ELR (cell line): ENCODE measurements around the gene HARS2.
"Not testable (repeated sequence)": the region's sequence is repeated elsewhere in the genome, so short reads cannot be mapped to it uniquely, and the experiment has no call there.

ENCODE experiments used
- DNase-seq: peaks from one replicate; pipeline ENCODE4 v3.0.0-alpha.2; 2015; ENCODE audit warnings: low read depth

The HARS2 gene, protein sequence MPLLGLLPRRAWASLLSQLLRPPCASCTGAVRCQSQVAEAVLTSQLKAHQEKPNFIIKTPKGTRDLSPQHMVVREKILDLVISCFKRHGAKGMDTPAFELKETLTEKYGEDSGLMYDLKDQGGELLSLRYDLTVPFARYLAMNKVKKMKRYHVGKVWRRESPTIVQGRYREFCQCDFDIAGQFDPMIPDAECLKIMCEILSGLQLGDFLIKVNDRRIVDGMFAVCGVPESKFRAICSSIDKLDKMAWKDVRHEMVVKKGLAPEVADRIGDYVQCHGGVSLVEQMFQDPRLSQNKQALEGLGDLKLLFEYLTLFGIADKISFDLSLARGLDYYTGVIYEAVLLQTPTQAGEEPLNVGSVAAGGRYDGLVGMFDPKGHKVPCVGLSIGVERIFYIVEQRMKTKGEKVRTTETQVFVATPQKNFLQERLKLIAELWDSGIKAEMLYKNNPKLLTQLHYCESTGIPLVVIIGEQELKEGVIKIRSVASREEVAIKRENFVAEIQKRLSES

DNA sequence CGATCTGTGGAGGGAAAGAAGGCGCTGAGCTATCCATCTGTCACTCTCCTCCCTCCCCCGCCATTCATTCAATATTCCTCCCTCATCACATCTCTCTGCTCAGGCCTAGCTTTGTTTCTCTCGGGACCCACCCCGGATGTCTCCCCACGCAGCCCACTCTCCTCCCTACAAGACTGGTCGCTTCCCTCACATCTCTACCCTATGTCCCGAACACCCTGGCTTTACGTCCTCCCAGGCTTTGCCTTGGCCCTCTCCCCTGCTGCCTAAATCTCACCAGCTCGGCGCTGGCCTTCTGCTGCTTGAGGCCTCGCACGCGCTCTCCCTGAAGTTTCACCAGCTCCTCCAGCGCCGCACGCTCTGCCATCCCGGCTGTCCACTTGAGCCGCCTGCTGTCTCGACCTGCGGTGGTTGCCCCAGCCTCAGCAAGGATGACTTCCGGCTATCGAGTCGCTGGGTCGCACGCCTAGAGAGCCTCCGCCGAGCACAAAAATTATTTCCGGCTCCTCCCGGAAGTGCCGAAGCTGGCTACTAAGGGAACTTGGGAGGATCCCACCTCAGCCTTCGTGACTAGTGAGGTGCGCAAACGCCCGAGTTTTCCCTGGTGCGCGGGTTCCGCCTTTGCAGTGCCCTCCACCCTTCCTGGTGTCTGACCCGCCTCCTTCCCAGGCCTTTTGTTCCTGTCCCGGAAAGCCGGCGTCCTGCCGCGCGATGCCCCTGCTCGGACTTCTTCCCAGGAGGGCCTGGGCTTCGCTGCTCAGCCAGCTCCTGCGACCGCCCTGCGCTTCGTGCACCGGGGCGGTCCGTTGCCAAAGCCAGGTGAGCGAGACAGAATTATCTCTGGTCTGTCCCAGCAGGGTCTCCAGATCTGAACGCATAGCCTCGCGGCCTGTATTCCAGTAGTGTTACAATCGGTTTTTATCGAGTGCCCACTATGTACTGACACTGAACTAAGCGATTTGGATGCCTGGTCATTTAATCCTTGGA is at the start of gene HARS2, which contains the start of gene HARS1:
TSS of gene HARS2 (plus strand) at position 515 of the 984 bp plus-strand sequence. CDS start at position 709, 194 bp downstream.
TSS of gene HARS1 (minus strand) at position 430 of the 984 bp plus-strand sequence. CDS start at position 364, 66 bp downstream.
- peak; percentile 99 for DNase-seq

DNA sequence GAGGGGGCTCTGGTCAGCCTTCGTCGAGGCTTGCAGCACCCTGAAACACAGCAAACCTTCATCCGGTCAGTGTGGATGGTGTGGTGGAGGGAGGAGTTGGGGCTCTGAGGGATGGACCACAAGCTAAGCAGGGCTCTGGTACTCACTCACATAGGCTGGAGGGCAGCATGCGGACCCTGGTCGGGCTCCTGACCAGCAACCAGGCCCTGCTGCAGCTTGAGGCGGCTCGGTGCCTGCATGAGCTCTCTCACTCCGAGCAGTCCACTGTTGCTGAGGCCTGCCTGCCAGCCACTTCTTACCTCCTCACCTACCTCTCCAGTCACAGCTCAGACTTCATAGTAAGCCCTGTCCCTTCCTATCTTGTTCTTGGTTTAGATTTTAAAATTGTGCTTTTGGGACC is 49.5 kb upstream of the HARS2 start:
- no peak for DNase-seq

DNA sequence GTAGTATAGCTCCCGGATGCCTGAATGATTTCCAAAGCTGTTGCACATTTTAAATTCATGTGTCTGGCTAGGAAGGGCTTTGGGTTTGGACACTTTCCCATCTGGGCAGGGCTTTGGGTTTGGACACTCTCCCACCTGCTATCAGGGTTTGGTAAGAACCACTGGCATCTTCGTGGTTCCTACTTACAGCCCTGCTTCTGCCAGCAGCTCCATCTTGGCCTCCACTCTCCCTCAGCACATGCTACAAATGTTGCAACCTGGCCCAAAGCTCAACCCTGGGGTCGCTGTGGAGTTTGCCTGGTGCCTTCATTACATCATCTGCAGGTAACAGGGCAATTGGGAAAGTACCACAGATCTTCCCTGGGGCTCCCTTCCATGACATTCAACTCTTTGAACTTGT is 48.5 kb upstream of the HARS2 start:
- no peak for DNase-seq

DNA sequence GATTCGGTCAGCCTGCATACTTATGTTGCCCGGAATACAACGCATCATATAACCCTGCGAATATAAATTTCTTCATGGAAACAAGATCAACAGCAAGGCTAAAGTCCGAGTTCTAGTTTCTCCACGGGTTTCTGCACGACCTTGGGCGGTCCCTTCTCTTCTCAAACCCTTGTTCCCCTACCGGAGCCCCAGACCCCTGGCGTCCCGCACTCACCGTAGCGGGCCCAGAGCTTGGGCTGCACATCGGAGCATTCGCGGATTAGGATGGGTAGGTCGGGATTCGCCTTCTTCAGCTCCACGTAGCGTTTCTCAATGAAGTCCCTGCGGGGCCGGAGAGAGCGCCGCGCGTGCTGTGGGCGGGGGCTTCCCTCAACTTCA is 44.2 kb upstream of the HARS2 start:
- DNase-seq = peak; percentile 17

DNA sequence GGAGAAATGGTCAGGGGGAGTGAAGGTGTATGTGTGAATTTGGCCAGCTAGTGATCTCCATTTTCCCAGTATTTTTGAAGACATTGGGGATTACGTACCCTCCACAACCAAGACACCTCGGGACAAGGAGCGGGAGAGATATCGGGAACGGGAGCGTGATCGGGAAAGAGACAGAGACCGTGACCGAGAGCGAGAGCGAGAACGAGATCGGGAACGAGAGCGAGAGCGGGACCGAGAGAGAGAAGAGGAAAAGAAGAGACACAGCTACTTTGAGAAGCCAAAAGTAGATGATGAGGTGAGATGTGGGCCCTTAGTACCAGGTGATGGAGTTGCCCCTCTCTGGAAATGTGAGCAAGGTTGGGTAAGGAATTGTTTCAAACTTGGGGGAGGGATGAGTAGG is 32.4 kb upstream of the HARS2 start:
- DNase-seq = no peak

DNA sequence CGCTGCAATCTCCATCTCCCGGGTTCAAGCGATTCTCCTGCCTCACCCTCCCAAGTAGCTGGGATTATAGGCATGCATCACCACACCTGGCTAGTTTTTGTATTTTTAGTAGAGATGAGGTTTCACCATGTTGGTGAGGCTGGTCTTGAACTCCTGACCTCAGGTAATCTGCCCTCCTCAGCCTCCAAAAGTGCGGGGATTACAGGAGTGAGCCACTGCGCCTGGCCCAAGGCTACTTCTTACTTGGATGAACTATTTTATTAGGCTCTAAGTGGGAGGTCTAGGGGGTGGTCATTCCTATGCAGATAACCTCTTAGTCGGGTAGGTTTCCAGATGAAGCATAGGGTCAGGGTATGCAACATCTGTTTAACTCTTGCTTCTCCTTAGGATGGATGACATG is 30.9 kb upstream of the HARS2 start:
- not testable (repeated sequence) for DNase-seq

DNA sequence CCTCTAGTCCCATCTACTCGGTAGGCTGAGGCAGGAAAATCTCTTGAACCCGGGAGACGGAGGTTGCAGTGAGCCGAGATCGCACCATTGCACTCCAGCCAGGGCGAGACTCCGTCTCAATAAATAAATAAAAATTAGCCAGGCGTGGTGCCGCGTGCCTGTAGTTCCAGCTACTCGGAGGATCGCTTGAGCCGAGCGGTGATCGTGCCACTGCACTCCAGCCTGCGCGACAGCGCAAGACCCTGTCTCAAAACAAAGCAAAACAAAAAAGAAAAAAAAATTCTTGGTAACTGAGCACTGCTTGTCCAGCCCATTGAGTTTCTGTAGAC is 27.3 kb upstream of the HARS2 start:
- no peak for DNase-seq

DNA sequence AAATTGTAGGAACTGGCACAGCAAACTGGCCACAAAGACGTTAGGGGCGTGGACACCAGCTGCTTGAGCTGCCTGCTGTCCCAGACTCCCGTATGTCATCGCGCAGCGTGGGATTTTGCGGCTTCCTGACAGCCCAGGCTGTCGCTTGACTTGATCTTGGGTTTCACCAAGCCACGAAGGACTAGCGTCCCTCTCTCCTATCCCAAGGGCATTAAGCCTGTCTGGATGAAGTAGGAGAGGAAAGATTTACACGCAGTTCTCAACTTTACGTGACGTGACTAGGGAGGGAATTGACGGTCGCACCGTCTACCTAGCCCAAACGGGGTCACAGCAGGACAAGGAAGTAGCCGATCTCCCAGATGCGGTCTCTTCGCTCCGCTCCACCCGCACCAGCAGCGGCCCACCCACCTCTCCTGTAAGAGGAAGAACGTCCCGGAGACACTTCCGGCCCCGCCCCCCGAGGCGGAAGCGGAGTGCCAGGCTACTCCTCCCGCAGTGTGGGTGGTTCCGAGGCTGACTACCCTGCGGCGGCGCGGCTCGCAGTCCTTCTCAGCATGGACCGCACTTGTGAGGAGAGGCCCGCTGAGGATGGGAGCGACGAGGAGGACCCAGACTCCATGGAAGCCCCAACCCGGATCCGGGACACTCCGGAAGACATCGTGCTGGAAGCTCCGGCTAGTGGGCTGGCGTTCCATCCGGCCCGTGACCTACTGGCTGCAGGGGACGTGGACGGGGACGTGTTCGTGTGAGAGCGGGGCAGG is 26.7 kb upstream of the HARS2 start, which contains the start of gene WDR55:
TSS of gene WDR55 (plus strand) at position 546 of the 761 bp plus-strand sequence. CDS start at position 555, 9 bp downstream.
- peak; percentile 96 for DNase-seq

DNA sequence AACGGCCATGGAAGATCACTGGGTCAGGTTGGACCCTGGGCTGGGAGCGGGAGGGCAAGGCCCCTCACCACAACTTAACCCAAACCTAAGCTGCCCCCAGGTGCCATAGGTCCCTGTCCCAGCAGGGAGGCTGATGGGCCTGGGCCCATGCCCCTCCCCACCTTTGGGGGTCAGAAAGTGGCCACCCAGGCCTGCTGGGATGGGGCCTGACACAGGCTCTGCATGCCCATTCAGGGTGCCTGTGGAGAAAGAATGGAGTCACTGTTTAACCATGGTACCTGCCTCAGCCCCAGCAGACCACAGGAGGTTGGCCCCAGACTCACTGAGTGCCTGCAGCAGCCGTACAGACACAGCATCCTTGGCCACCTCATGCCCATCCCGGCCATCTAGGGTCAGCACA is 20.2 kb upstream of the HARS2 start:
- DNase-seq = not testable (repeated sequence)

DNA sequence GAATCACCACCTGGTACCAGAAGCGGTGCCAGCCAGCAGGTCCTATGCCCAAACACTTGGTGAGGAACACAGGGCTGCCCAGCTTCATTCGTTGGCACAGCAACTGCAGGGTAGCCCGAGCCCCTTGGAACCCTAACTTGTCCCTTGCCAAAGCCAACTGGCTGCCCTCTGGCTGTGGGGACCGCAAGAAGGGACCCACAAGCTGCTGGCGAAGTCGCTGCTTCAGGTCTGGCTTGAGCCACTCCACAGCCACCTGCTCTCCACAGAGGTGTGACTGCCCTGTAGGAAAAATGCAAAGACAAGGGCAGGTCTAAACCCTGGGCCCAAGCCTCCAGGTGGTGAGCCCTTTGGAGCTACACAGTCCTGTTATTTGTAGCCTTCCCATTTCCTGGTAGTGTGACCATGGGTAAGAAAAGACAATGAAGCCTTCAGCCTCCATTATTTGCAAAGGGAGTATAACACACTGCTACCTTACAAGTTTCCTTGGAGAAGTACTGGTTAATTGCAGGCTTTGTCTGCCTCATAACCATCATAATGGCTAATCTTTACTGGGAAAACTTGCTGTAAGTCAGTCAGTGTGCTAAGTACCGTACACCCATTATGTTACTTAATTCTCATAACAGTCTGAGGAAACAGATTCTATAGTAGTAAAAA is 19.7 kb upstream of the HARS2 start:
- no peak for DNase-seq

DNA sequence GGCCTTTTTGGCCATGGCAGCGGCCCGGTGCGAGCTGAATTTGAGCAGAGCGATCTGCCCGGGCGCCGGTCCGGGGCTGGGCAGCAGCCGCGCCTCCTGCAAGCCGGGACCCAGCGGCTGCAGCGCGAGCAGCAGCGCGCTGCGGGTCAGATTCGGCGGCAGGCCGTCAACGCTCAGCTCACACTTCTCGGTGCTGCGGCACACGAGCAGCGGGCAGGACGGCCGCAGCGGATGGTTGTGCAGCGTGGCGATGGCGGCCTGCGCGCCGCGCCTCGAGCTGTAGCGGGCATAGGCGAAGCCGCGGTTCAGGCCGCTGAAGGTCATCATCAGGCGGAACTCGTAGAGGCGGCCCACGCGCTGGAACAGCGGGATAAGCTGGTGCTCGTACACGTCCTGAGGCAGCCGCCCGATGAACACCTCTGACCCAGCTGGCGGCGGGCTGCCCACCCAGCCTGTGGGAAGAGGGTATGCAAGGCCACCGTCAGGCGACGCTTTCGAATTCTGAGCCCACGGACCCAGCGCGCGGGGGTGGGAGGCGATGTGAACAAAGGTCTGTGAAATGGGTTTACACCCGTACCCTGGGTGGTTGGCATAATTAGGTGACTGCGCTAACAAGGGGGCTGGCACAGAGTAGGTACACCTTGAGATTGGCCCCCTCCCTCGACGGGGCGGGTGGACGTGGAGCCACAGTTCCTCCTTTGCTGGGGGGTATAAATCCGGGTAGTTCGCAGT is 18.6 kb upstream of the HARS2 start:
- peak; percentile 57 for DNase-seq

DNA sequence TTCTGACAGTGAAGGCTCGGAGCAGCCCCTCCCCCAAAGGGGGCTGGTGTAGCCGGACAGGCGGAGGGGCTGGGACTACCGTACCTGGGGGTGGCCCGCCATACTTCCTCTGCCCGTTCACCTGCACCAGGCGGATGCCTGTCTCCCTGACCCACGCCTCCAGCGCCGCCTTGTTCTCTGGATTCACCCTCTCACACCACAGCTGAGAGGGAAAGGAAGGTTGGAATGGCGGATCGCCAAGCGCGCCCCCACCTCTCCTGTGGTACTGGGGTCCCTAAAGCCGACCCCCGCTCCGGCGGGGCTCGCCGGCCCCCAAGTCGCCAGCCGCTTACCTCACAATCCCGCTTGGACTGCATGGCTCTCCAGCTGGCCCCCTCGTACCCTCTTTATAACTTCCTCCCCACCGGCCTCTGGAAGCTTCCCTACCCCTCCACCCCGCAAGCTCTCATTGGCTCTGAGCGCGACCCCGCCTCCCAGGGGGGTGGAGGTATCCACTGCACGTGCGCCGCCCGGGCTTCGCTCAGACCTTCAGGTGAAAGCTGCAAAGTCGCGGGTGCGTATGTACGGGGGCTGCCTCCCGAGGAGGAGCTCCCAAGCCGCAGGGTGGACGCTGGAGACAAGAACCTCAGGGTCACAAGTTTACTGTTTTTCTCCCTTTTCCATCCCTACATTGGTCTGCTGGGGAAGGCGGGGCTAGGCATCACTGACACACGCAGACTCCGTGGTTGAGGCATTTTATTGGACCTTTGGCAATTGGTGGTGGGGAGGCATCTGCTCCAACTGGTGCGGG is 17.9 kb upstream of the HARS2 start, which contains the start of gene DND1:
TSS of gene DND1 (minus strand) at position 390 of the 790 bp plus-strand sequence. CDS start at position 356, 34 bp downstream.
- DNase-seq = no peak

DNA sequence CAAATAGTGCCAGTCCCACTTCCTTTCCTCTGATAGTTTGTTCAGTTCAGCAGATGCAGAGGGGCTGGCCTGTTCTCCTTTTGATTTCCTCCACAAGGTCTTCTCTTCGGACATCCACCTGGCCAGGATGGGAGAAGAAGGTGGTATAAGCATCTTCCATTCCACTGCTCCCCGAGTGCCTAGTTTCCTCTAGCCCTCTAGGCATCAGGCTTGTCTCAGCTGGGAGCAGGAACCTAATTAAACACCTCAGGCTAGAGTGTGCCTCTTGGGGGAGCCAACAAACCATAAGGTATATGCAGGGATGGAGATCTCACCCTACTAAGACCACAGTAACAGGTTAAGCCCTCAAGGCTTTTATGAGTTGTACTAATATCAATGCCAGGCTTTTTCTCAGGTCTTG is 17.0 kb upstream of the HARS2 start:
- DNase-seq = no peak

DNA sequence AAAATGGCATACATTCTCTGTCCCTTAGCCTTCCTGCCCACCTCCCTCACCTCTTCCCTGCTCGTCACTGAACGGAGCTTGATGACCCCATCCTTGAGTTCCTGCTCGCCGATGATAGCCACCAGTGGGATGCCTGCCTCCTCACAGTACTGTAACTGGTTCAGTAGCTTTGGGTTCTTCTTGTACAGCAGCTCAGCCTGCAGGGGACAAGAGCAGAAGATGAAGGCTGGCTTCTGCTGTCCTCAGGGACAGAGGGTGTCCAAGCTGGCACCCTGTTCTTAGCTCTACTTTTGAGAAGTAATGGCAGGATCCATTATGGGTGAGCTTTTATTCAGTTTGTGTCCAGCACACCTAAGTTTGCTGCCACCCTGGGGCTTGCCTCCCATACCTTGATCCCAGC is 16.6 kb upstream of the HARS2 start:
- no peak for DNase-seq

DNA sequence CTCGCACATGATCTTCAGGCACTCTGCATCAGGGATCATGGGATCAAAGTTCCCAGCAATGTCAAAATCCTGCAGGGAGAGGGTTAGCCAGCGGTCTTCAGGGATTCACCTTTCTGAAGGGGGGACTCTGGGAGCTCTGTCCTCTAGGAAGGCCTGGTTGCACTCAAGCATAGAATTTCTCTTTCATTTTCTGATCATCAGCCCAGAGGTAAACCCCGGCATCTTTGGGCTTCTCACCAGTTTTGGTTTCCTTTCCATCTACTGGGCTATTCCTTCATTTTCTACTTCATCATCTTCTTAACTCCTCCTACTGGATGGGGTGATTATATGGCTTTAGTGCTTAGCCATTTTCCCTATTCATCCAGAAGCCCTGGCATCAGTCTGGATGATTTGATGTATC is 13.3 kb upstream of the HARS2 start:
- no peak for DNase-seq

DNA sequence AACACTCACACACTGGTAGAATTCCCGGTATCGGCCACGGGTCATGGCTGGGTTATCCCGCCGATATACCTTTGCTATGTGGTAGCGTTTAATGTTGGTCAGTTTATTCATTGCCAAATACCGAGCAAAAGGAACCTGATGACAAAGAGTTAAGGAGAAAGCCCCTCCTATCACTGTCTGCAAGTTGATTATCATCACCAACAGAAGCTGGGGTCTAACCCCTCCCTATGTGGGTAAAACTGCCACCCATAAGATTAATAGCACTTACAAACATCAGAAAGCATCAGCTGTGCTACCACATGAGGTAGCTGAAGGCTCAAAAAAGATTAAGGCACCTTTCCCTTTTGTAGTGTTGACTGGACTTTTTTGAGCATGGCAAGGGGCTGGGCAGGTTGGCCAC is 12.3 kb upstream of the HARS2 start:
- no peak for DNase-seq

DNA sequence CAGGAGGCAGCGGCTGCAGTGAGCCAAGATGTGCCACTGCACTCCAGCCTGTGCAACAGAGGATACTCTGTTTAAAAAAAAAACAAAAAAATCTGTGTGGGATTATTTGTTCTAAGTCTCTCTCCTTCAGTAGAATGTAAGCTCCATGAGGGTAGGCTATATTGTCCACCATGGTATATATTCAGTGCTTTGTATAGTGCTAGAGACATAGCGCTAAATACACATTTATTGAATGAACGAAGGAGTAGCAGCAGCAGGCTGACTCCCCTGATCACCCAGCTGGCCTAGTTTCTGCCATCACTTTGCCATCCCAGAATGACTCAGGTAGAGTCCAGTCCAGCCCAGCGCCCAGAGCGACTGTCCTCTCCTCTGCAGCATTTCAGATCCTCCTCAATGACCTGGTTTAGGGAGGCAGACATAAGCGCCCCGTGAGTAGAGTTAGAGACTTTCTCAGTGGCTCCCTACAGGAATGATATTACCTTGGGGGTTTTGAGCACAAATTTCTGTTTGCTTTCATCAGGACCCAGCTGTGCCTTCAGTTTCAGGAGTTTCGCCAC is 801 bp upstream of the HARS2 start:
- peak; percentile 30 for DNase-seq

DNA sequence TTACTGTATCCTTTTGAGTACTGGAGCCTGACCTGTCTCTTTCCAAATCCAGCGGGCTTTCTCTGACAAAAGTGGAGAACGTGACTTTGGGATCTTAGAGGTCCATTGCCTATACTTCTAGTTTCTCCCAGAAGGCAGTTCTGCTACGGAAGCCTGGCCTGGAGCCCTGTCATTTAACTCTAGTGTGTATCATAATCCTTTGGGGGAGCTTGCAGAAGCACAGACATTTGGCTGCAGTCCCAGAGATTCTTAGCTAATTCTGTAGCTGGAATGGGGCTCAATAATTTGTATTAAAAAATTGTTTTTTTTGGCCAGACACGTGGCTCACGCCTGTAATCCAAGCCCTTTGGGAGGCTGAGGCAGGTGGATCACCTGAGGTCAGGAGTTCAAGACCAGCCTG is 3.0 kb downstream of the HARS2 start:
- no peak for DNase-seq

DNA sequence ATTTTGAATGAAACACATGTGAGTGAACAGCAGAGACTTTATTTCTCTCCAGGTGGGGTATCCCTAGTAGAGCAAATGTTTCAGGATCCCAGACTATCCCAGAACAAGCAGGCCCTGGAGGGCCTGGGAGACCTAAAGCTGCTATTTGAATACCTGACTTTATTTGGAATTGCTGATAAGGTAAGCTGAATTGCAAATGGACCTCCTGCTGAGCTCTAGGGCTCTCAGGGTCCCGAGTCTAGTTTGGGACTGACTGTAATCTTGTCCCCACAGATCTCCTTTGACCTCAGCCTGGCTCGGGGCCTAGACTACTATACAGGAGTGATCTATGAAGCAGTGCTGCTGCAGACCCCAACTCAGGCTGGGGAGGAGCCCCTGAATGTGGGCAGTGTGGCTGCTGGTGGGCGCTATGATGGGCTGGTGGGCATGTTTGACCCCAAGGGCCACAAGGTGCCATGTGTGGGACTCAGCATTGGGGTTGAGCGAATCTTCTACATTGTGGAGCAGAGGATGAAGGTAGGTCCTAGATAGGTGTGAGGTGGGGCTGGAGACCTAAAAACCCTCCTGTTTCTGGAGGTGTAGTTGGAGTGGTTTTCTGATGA is 5.7 kb downstream of the HARS2 start:
- DNase-seq = no peak
